ENCODE measurements around the gene LOXHD1. TPM values are rescaled to one million over a fixed set of nuclear protein-coding genes. Genes with fewer than 3 reads are reported as not detected.

LOXHD1 gene
- total RNA-seq, 1 experiment from 2014 or later, result 0.35 TPM

- no peaks in the 10 kb centered on the region for H3K9me3 Mint-ChIP-seq
- H3K4me3 Mint-ChIP-seq, result no peak overlapping the region
- TF ChIP-seq SOX15 (CRISPR knock-in tag; IDR thresholded peaks at IDR 0.05) (no peak), TEAD1 (CRISPR knock-in tag; IDR thresholded peaks at IDR 0.05) (no peak), ESRRA (CRISPR knock-in tag; IDR thresholded peaks at IDR 0.05; ENCODE audit: borderline replicate concordance) (no peak)
- ChIA-PET POLR2A (no interaction called here), CTCF (interaction anchor here (0.7 to 2.4 kb wide), 5 partner anchors 11 to 295 kb away, joined by 3 to 13 read pairs (median 6); a partner anchor contains a TSS)
- H3K27ac Mint-ChIP-seq, result no peak overlapping the region; the same call in 1 of the 2 replicates
- H3K4me1 Mint-ChIP-seq, result peaks cover 41% of the 10 kb centered on the region
- no peaks in the 10 kb centered on the region for H3K36me3 Mint-ChIP-seq
- no peak for DNase-seq (ENCODE audit: low spot score)
- H3K27me3 Mint-ChIP-seq (ENCODE audit: low read depth), result peaks cover 4% of the 10 kb centered on the region; the same call in 1 of the 2 replicates
- no peak; the same call in 1 of the 2 replicates for ATAC-seq
Observed at GRCh38 chr18:46469186-46469915, 187.7 kb downstream of the LOXHD1 start.

GRCh38 chr18:46468426-46469180 lies 188.4 kb downstream of the LOXHD1 start:
- no peaks in the 10 kb centered on the region for H3K36me3 Mint-ChIP-seq
- CTCF ChIA-PET, result interaction anchor here (0.7 to 2.4 kb wide), 5 partner anchors 10 to 295 kb away, joined by 3 to 13 read pairs (median 6); a partner anchor contains a TSS
- H3K4me1 Mint-ChIP-seq, result peaks cover 46% of the 10 kb centered on the region
- H3K4me3 Mint-ChIP-seq, result no peak overlapping the region
- DNase-seq (ENCODE audit: low spot score) (no peak), ATAC-seq (no peak)
- POLR2A ChIA-PET, result no interaction called here
- H3K27ac Mint-ChIP-seq, result 0 out of 2 replicates have a peak overlapping the region, but pooled peaks have one; percentile 4
- H3K27me3 Mint-ChIP-seq (ENCODE audit: low read depth), result peaks cover 4% of the 10 kb centered on the region; the same call in 1 of the 2 replicates
- H3K9me3 Mint-ChIP-seq, result no peaks in the 10 kb centered on the region
- TF ChIP-seq ATF2 (CRISPR knock-in tag; IDR thresholded peaks at IDR 0.05; ENCODE audit: borderline replicate concordance, low read depth) (no peak), CTCF (IDR thresholded peaks at IDR 0.05) (no peak)

- CTCF ChIA-PET, result interaction anchor here (1.0 to 1.8 kb wide), 19 partner anchors 9 to 293 kb away, joined by 3 to 18 read pairs (median 6); a partner anchor contains a TSS
- H3K27ac Mint-ChIP-seq, result peak overlapping the region; percentile 44
- peaks cover 4% of the 10 kb centered on the region; the same call in 1 of the 2 replicates for H3K27me3 Mint-ChIP-seq (ENCODE audit: low read depth)
- TF ChIP-seq ZNF138 (CRISPR knock-in tag; conservative IDR thresholded peaks at IDR 0.05) (no peak), HMGXB4 (CRISPR knock-in tag; IDR thresholded peaks at IDR 0.05) (no peak), USF2 (CRISPR knock-in tag; IDR thresholded peaks at IDR 0.05) (0 out of 2 replicates have a peak, but pooled peaks have one; percentile 8), OVOL2 (CRISPR knock-in tag; IDR thresholded peaks at IDR 0.05; ENCODE audit: borderline replicate concordance) (no peak), ELF4 (CRISPR knock-in tag; IDR thresholded peaks at IDR 0.05; ENCODE audit: low read depth) (no peak), FOXP1 (CRISPR knock-in tag; IDR thresholded peaks at IDR 0.05; ENCODE audit: borderline replicate concordance) (no peak), GRHL2 (CRISPR knock-in tag; IDR thresholded peaks at IDR 0.05; ENCODE audit: insufficient replicate concordance, severe bottlenecking) (no peak), EMX1 (CRISPR knock-in tag; IDR thresholded peaks at IDR 0.05) (no peak), ARID4B (CRISPR knock-in tag; IDR thresholded peaks at IDR 0.05; ENCODE audit: borderline replicate concordance) (no peak), ZNF121 (CRISPR knock-in tag; IDR thresholded peaks at IDR 0.05) (peak; percentile 97), TEAD1 (CRISPR knock-in tag; IDR thresholded peaks at IDR 0.05) (no peak), RORB (CRISPR knock-in tag; IDR thresholded peaks at IDR 0.05) (no peak)
Observed at GRCh38 chr18:46466234-46467160, 190.5 kb downstream of the LOXHD1 start.

More at GRCh38 chr18:46466234-46467160, 190.5 kb downstream of the LOXHD1 start:
- H3K36me3 Mint-ChIP-seq, result no peaks in the 10 kb centered on the region
- ATAC-seq (peak; percentile 89), DNase-seq (ENCODE audit: low spot score) (peak; percentile 53)
- peaks cover 53% of the 10 kb centered on the region for H3K4me1 Mint-ChIP-seq
- POLR2A ChIA-PET, result interaction anchor here (0.6 to 1.0 kb wide), 2 partner anchors 18 to 256 kb away, joined by 3 read pairs; no protein-coding TSS in a partner anchor
- no peaks in the 10 kb centered on the region for H3K9me3 Mint-ChIP-seq
- H3K4me3 Mint-ChIP-seq, result no peak overlapping the region
